ENCODE results near the gene ARHGAP15. TPM values are rescaled to one million over a fixed set of nuclear protein-coding genes. Genes with fewer than 3 reads are reported as not detected.
A peak's percentile ranks its signal among the peaks of the same experiment; 100 is the strongest.

The ARHGAP15 gene
- total RNA-seq, 4 donors from 2014 or later = 0.80 to 53.1 (median 12.7) TPM

- in situ Hi-C loops (cut with MboI; ENCODE audit: low pct_ligation_motif_present in 1 of 4, low pct_unique_long_range_greater_than_20kb in 1 of 4, low sequenced_read_pairs in 3 of 4) = no loop called here
- intact Hi-C loops (cut with DNase I; ENCODE audit: low total_unique reads) = no loop called here
Observed at GRCh38 chr2:143165291-143165690, 36.1 kb downstream of the ARHGAP15 start.

GRCh38 chr2:143169105-143169504 lies 39.9 kb downstream of the ARHGAP15 start:
- Histone ChIP-seq H3K36me3 (no peaks in the 10 kb centered on the region), H3K9me3 (no peaks in the 10 kb centered on the region), H3K27me3 (no peaks in the 10 kb centered on the region), H3K4me1 (no peaks in the 10 kb centered on the region), H3K27ac (no peak overlapping the region), H3K4me3 (no peak overlapping the region)
- TF ChIP-seq POLR2AphosphoS5 (IDR thresholded peaks at IDR 0.05) = no peak
- no peak for TF ChIP-seq EP300 (IDR thresholded peaks at IDR 0.05; ENCODE audit: low read depth)
- in situ Hi-C loops (cut with MboI; ENCODE audit: low pct_ligation_motif_present in 1 of 4, low pct_unique_long_range_greater_than_20kb in 1 of 4, low sequenced_read_pairs in 3 of 4) = no loop called here
- 92% methylated on average over 1 of the region's 1 CpG; no CpG with 5 or more reads in 1 of the 2 donors for WGBS, 2 donors (ENCODE audit: low coverage in 1 of 2)
- intact Hi-C loops (cut with DNase I; ENCODE audit: low total_unique reads) = no loop called here
- no peak for DNase-seq

More at GRCh38 chr2:143165291-143165690, 36.1 kb downstream of the ARHGAP15 start:
- 47 to 60% methylated on average over 1 of the region's 1 CpG for WGBS, 2 donors (ENCODE audit: low coverage in 1 of 2)
- Histone ChIP-seq H3K27me3 (no peaks in the 10 kb centered on the region), H3K27ac (no peak overlapping the region), H3K9me3 (no peaks in the 10 kb centered on the region), H3K36me3 (no peaks in the 10 kb centered on the region), H3K4me3 (no peak overlapping the region), H3K4me1 (no peaks in the 10 kb centered on the region)
- TF ChIP-seq POLR2AphosphoS5 (IDR thresholded peaks at IDR 0.05) (no peak), CTCF (IDR thresholded peaks at IDR 0.05) (no peak), EP300 (IDR thresholded peaks at IDR 0.05; ENCODE audit: low read depth) (no peak), POLR2A (IDR thresholded peaks at IDR 0.05) (no peak)
- DNase-seq = no peak

- Histone ChIP-seq H3K27me3 (no peaks in the 10 kb centered on the region), H3K9me3 (no peaks in the 10 kb centered on the region), H3K27ac (no peak overlapping the region), H3K4me3 (no peak overlapping the region), H3K36me3 (no peaks in the 10 kb centered on the region), H3K4me1 (no peaks in the 10 kb centered on the region)
- intact Hi-C loops (cut with DNase I; ENCODE audit: low total_unique reads) (no loop called here), in situ Hi-C loops (cut with MboI; ENCODE audit: low pct_ligation_motif_present in 1 of 4, low pct_unique_long_range_greater_than_20kb in 1 of 4, low sequenced_read_pairs in 3 of 4) (no loop called here)
- 69 to 73% methylated on average over 2 of the region's 2 CpGs for WGBS, 2 donors (ENCODE audit: low coverage in 1 of 2)
- TF ChIP-seq POLR2AphosphoS5 (IDR thresholded peaks at IDR 0.05) = no peak
- TF ChIP-seq EP300 (IDR thresholded peaks at IDR 0.05; ENCODE audit: low read depth) = no peak
- TF ChIP-seq CTCF (IDR thresholded peaks at IDR 0.05) = peak in 1 of 5 experiments; percentile 8
- no peak for DNase-seq
Observed at GRCh38 chr2:143171817-143172216, 42.6 kb downstream of the ARHGAP15 start.

- in situ Hi-C loops (cut with MboI; ENCODE audit: low pct_ligation_motif_present in 1 of 4, low pct_unique_long_range_greater_than_20kb in 1 of 4, low sequenced_read_pairs in 3 of 4) (no loop called here), intact Hi-C loops (cut with DNase I; ENCODE audit: low total_unique reads) (no loop called here)
- DNase-seq = no peak
- Histone ChIP-seq H3K36me3 (no peaks in the 10 kb centered on the region), H3K9me3 (no peaks in the 10 kb centered on the region), H3K27ac (no peak overlapping the region), H3K4me3 (no peak overlapping the region), H3K27me3 (no peaks in the 10 kb centered on the region), H3K4me1 (no peaks in the 10 kb centered on the region)
- TF ChIP-seq POLR2A (IDR thresholded peaks at IDR 0.05) (no peak), CTCF (IDR thresholded peaks at IDR 0.05) (no peak), EP300 (IDR thresholded peaks at IDR 0.05; ENCODE audit: low read depth) (no peak), POLR2AphosphoS5 (IDR thresholded peaks at IDR 0.05) (no peak)
- 75 to 81% methylated on average over 2 of the region's 2 CpGs for WGBS, 2 donors (ENCODE audit: low coverage in 1 of 2)
Observed at GRCh38 chr2:143175438-143175837, 46.2 kb downstream of the ARHGAP15 start.

- Histone ChIP-seq H3K4me3 (peak overlapping the region in 1 of 4 donors; percentile 14), H3K27ac (peak overlapping the region in 2 of 4 donors; percentile 28 to 40), H3K36me3 (no peaks in the 10 kb centered on the region), H3K4me1 (no peaks in the 10 kb centered on the region), H3K9me3 (no peaks in the 10 kb centered on the region), H3K27me3 (no peaks in the 10 kb centered on the region)
- in situ Hi-C loops (cut with MboI; ENCODE audit: low pct_ligation_motif_present in 1 of 4, low pct_unique_long_range_greater_than_20kb in 1 of 4, low sequenced_read_pairs in 3 of 4) = no loop called here
- no peak for DNase-seq
- intact Hi-C loops (cut with DNase I; ENCODE audit: low total_unique reads) = no loop called here
- TF ChIP-seq POLR2AphosphoS5 (IDR thresholded peaks at IDR 0.05) (no peak), CTCF (IDR thresholded peaks at IDR 0.05) (no peak), POLR2A (IDR thresholded peaks at IDR 0.05) (no peak), EP300 (IDR thresholded peaks at IDR 0.05; ENCODE audit: low read depth) (no peak)
- 48 to 64% methylated on average over 2 to 3 of the region's 3 CpGs for WGBS, 2 donors (ENCODE audit: low coverage in 1 of 2)
Observed at GRCh38 chr2:143176606-143177005, 47.4 kb downstream of the ARHGAP15 start.

All from transverse colon (tissue), 4 donors.